Measurements from ENCODE around the gene KCNK4. TPM values are rescaled to one million over a fixed set of nuclear protein-coding genes. Genes with fewer than 3 reads are reported as not detected.

The KCNK4 gene
- total and polyA plus RNA-seq, 4 donors: 0.09 TPM; not detected in 3

DNA sequence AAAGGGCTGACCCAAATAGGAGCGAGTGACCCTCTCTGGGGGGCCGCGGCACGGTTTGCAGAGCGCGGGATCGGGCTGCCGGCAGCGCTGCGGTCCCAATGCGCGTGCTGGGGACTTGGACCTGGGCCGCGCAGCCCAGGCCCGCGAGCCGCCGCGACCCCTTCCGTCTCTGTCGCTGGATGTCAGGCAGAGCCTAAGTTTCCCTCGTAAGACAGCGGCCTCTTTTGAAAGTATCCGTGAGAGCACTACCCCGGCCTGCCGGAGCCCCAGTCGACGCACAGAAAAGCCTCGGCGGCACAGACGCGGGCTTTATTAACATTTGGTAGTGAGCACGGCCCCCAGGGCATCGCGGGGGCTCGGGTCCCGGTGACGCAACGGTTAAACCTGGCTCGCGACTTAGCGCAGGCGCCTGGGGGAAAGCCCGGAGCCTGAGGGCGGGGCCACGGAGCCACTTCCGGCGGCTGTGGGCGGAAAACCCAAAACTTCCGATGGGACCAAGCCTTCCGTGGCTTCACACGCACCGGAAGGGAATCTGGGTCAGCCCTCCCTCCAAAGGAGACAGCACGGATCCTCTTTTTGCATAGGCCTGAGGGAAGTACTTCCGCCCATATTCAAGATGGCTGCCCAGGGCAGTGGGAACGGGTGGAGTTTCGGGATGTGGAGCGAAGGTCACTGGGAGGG is 21.4 kb upstream of the KCNK4 start:
- Histone ChIP-seq H3K27me3 (ENCODE audit: control insufficient read depth in 3 of 3, insufficient read depth in 3 of 3, low read length in 2 of 3) (no peaks in the 10 kb centered on the region), H3K4me3 (peak overlapping the region; percentile 59), H3K27ac (ENCODE audit: low read depth in 1 of 2, low read length in 1 of 2) (peak overlapping the region; percentile 96 to 99), H3K36me3 (ENCODE audit: control insufficient read depth in 4 of 4, insufficient read depth in 4 of 4, low read length in 4 of 4) (peaks cover 0 to 20% (median 11%) of the 10 kb centered on the region in 4 donors), H3K4me1 (ENCODE audit: control insufficient read depth in 5 of 5, insufficient read depth in 5 of 5, low read length in 5 of 5) (peaks cover 0 to 28% (median 8%) of the 10 kb centered on the region in 5 donors), H3K9me3 (ENCODE audit: control insufficient read depth in 4 of 4, insufficient read depth in 3 of 4, low read length in 3 of 4) (no peaks in the 10 kb centered on the region), H3K9ac (ENCODE audit: insufficient read depth in 1 of 2, low read length in 2 of 2) (peak overlapping the region; percentile 26 to 87)
- ATAC-seq (ENCODE audit: insufficient read depth, low FRiP score) (peak; percentile 87), DNase-seq (peak; percentile 99 to 100 (median 100))
- TF ChIP-seq, protein P1, sequence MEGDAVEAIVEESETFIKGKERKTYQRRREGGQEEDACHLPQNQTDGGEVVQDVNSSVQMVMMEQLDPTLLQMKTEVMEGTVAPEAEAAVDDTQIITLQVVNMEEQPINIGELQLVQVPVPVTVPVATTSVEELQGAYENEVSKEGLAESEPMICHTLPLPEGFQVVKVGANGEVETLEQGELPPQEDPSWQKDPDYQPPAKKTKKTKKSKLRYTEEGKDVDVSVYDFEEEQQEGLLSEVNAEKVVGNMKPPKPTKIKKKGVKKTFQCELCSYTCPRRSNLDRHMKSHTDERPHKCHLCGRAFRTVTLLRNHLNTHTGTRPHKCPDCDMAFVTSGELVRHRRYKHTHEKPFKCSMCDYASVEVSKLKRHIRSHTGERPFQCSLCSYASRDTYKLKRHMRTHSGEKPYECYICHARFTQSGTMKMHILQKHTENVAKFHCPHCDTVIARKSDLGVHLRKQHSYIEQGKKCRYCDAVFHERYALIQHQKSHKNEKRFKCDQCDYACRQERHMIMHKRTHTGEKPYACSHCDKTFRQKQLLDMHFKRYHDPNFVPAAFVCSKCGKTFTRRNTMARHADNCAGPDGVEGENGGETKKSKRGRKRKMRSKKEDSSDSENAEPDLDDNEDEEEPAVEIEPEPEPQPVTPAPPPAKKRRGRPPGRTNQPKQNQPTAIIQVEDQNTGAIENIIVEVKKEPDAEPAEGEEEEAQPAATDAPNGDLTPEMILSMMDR (IDR thresholded peaks at IDR 0.05; ENCODE audit: control extremely low read depth, extremely low read depth): no peak
- WGBS, 2 donors: 0% methylated on average over 55 to 58 of the region's 58 CpGs

DNA sequence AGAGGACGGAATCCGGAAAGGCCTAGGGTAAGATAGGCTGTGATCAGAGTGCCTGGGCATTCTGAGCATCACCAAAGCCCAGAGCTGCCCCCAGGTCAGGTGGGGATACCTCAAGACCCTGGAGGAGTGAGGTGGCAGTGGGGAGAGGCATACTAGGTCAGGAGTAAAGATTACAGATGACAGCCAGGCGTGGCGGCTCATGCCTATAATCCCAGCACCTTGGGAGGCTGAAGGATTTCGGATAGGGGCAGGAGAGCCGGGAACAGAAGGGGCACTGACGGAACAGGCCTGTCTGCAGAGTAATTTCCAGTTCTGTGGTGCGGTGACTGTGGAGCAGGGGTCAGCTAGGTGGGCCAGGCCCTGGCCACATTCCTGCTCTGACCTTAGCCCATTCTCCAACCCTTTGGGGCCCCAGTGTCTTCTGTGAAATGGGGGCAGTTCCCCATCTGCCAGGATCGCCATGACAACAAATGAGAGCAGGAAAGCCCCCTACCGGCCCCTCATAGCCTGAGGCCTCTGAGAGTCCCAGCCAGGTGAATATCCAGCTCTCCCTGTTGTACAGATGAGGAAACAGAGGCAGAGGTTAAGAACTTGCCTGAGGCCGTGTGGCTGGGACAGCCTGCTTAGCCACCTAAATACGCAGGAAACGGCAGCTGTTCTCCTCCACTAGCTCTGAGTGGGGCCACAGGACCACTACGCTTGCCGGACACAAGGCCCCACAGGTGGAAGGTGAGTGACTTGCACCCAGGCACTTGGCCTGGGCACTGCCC is 15.9 kb upstream of the KCNK4 start:
- no peak for DNase-seq
- no peak overlapping the region for H3K27ac ChIP-seq (ENCODE audit: low read depth in 1 of 2, low read length in 1 of 2)
- TF ChIP-seq, protein P1 (IDR thresholded peaks at IDR 0.05; ENCODE audit: control extremely low read depth, extremely low read depth): no peak
- no peak overlapping the region for H3K9ac ChIP-seq (ENCODE audit: insufficient read depth in 1 of 2, low read length in 2 of 2)
- H3K36me3 ChIP-seq (ENCODE audit: control insufficient read depth in 4 of 4, insufficient read depth in 4 of 4, low read length in 4 of 4): peaks cover 0 to 15% (median 8%) of the 10 kb centered on the region in 4 donors
- H3K4me3 ChIP-seq: no peak overlapping the region
- no peaks in the 10 kb centered on the region for H3K27me3 ChIP-seq (ENCODE audit: control insufficient read depth in 3 of 3, insufficient read depth in 3 of 3, low read length in 2 of 3)
- H3K4me1 ChIP-seq (ENCODE audit: control insufficient read depth in 5 of 5, insufficient read depth in 5 of 5, low read length in 5 of 5): peaks cover 0 to 10% (median 0%) of the 10 kb centered on the region in 5 donors
- H3K9me3 ChIP-seq (ENCODE audit: control insufficient read depth in 4 of 4, insufficient read depth in 3 of 4, low read length in 3 of 4): no peaks in the 10 kb centered on the region
- ATAC-seq (ENCODE audit: insufficient read depth, low FRiP score): no peak
- 94 to 95% methylated on average over 15 of the region's 15 CpGs for WGBS, 2 donors

DNA sequence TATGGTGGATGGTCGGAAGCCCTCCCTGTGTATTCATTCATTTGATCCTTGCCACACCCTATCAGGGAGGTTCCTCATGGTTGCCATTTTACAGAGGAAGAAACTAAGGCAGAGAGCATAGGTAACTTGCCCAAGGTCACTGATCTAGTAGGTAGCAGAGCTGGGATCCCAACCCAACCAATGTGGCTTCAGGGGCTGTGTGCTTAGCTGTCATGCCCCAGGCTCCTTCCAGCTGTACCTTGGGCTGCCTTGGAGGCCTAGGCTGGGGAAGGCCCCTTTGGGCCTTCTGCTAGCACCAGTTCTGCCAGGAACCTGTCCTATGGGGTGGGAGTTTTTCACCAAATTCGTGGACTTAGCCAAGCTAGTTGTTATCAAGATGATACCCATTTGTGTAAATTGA is 15.3 kb upstream of the KCNK4 start:
- Histone ChIP-seq H3K9ac (ENCODE audit: insufficient read depth in 1 of 2, low read length in 2 of 2) (no peak overlapping the region), H3K9me3 (ENCODE audit: control insufficient read depth in 4 of 4, insufficient read depth in 3 of 4, low read length in 3 of 4) (no peaks in the 10 kb centered on the region), H3K27me3 (ENCODE audit: control insufficient read depth in 3 of 3, insufficient read depth in 3 of 3, low read length in 2 of 3) (no peaks in the 10 kb centered on the region), H3K27ac (ENCODE audit: low read depth in 1 of 2, low read length in 1 of 2) (no peak overlapping the region), H3K36me3 (ENCODE audit: control insufficient read depth in 4 of 4, insufficient read depth in 4 of 4, low read length in 4 of 4) (peaks cover 0 to 15% (median 8%) of the 10 kb centered on the region in 4 donors), H3K4me1 (ENCODE audit: control insufficient read depth in 5 of 5, insufficient read depth in 5 of 5, low read length in 5 of 5) (peaks cover 0 to 10% (median 0%) of the 10 kb centered on the region in 5 donors), H3K4me3 (no peak overlapping the region)
- 95 to 100% methylated on average over 2 of the region's 2 CpGs for WGBS, 2 donors
- TF ChIP-seq, protein P1 (IDR thresholded peaks at IDR 0.05; ENCODE audit: control extremely low read depth, extremely low read depth): no peak
- ATAC-seq (ENCODE audit: insufficient read depth, low FRiP score): no peak
- no peak for DNase-seq

All from lung (tissue), 12 donors.